ENCODE data around the gene EYA2.

GRCh38 chr20:46978951-46979491, 84.4 kb downstream of the EYA2 start:
- TF ChIP-seq EZH2phosphoT487 (IDR thresholded peaks at IDR 0.05; ENCODE audit: borderline replicate concordance) (no peak), CTCF (conservative IDR thresholded peaks at IDR 0.05; ENCODE audit: low read length) (no peak)

Data from Loucy (cell line).